Nephron (organoid): ENCODE results near the gene ELL.

Experiments
- H3K27ac Mint-ChIP-seq, 3 experiments: 2 replicates each; pipeline ENCODE4 v1.8.0; 2020; ENCODE audit warnings: mixed read lengths in 3 of 3, mild to moderate bottlenecking in 2 of 3, moderate library complexity in 1 of 3
- H3K27me3 Mint-ChIP-seq: 2 replicates; pipeline ENCODE4 v1.8.0; 2021; ENCODE audit warnings: low read depth, mild to moderate bottlenecking, moderate library complexity, mixed read lengths
- H3K36me3 Mint-ChIP-seq: 2 replicates; pipeline ENCODE4 v1.8.0; 2020; ENCODE audit warnings: low read depth, mixed read lengths
- H3K4me1 Mint-ChIP-seq: 2 replicates; pipeline ENCODE4 v1.8.0; 2020; ENCODE audit warnings: mixed read lengths
- H3K4me3 Mint-ChIP-seq, 3 experiments: 2 replicates each; pipeline ENCODE4 v1.8.0; 2020; ENCODE audit warnings: mild to moderate bottlenecking in 3 of 3, mixed read lengths in 3 of 3, moderate library complexity in 2 of 3
- H3K9me3 Mint-ChIP-seq: 2 replicates; pipeline ENCODE4 v1.8.0; 2020; ENCODE audit warnings: mixed read lengths
- CTCF ChIP-seq, 3 experiments: fragments of 200-600 bp; sonication (generic); IDR thresholded peaks; one replicate each; pipeline ENCODE4 v1.5.0; 2021; ENCODE audit warnings: antibody characterized with exemption in 3 of 3; ENCODE audit not compliant: unreplicated experiment in 3 of 3

Gene ELL

GRCh38 chr19:18440936-18441803 is 80.7 kb downstream of the ELL start:
- H3K27me3 Mint-ChIP-seq = no peaks in the 10 kb centered on the region

GRCh38 chr19:18440415-18440877 is 81.4 kb downstream of the ELL start:
- peak in 1 of 3 experiments; percentile 14 for TF ChIP-seq CTCF (IDR thresholded peaks at IDR 0.05; ENCODE audit: unreplicated experiment in 3 of 3)
- Mint-ChIP-seq H3K9me3 (no peaks in the 10 kb centered on the region), H3K4me1 (peaks cover 36% of the 10 kb centered on the region), H3K27me3 (no peaks in the 10 kb centered on the region), H3K27ac (peak overlapping the region; percentile 84 to 98 (median 98)), H3K36me3 (peaks cover 5% of the 10 kb centered on the region), H3K4me3 (peak overlapping the region; percentile 23 to 75 (median 50))

More at GRCh38 chr19:18440936-18441803, 80.7 kb downstream of the ELL start:
- no peak for TF ChIP-seq CTCF (IDR thresholded peaks at IDR 0.05; ENCODE audit: unreplicated experiment in 3 of 3)
- Mint-ChIP-seq H3K4me1 (peaks cover 32% of the 10 kb centered on the region), H3K9me3 (no peaks in the 10 kb centered on the region), H3K4me3 (peak overlapping the region in 2 of 3 experiments; percentile 82 to 94), H3K27ac (peak overlapping the region; percentile 46 to 98 (median 84)), H3K36me3 (peaks cover 5% of the 10 kb centered on the region)

GRCh38 chr19:18439910-18440237 is 82.0 kb downstream of the ELL start:
- no peaks in the 10 kb centered on the region for H3K27me3 Mint-ChIP-seq
- peaks cover 5% of the 10 kb centered on the region for H3K36me3 Mint-ChIP-seq
- H3K4me3 Mint-ChIP-seq = peak overlapping the region; percentile 74 to 81 (median 81)
- no peak for TF ChIP-seq CTCF (IDR thresholded peaks at IDR 0.05; ENCODE audit: unreplicated experiment in 3 of 3)
- peak overlapping the region; percentile 96 to 98 (median 98) for H3K27ac Mint-ChIP-seq
- peaks cover 36% of the 10 kb centered on the region for H3K4me1 Mint-ChIP-seq
- H3K9me3 Mint-ChIP-seq = no peaks in the 10 kb centered on the region

GRCh38 chr19:18439025-18439909 is 82.6 kb downstream of the ELL start:
- peak overlapping the region; percentile 96 to 98 (median 98) for H3K27ac Mint-ChIP-seq

More at GRCh38 chr19:18439025-18439909, 82.6 kb downstream of the ELL start:
- H3K4me3 Mint-ChIP-seq = peak overlapping the region; percentile 74 to 81 (median 81)
- peaks cover 42% of the 10 kb centered on the region for H3K4me1 Mint-ChIP-seq
- TF ChIP-seq CTCF (IDR thresholded peaks at IDR 0.05; ENCODE audit: unreplicated experiment in 3 of 3) = peak in 2 of 3 experiments; percentile 9 to 17
- no peaks in the 10 kb centered on the region for H3K27me3 Mint-ChIP-seq
- no peaks in the 10 kb centered on the region for H3K9me3 Mint-ChIP-seq
- peaks cover 5% of the 10 kb centered on the region for H3K36me3 Mint-ChIP-seq
